ENCODE measurements around the gene AUTS2.
A peak's percentile ranks its signal among the peaks of the same experiment; 100 is the strongest.

The AUTS2 gene

GRCh38 chr7:70693686-70694433 lies 1095.6 kb downstream of the AUTS2 start:
- Histone ChIP-seq H3K4me3 (replicated peaks; ENCODE audit: insufficient read depth, low read length) (no peak overlapping the region; the same call in 1 of the 2 replicates), H3K27me3 (ENCODE audit: insufficient read depth, poor library complexity, severe bottlenecking) (peaks cover 28% of the 10 kb centered on the region), H3K27ac (replicated peaks) (no peak overlapping the region)
- DNase-seq (ENCODE audit: low read depth in 1 of 2, low spot score in 1 of 2) = no peak
- no peak for TF ChIP-seq SPI1 (IDR thresholded peaks at IDR 0.05; ENCODE audit: borderline replicate concordance, low read depth)
- no peak for TF ChIP-seq POLR2AphosphoS5 (IDR thresholded peaks at IDR 0.05; ENCODE audit: low read depth)
- no peak for TF ChIP-seq REST (IDR thresholded peaks at IDR 0.05; ENCODE audit: insufficient replicate concordance, low read depth)
- no peak for TF ChIP-seq CTCF (IDR thresholded peaks at IDR 0.05; ENCODE audit: insufficient read depth, low read length)
- no peak for TF ChIP-seq GABPA (IDR thresholded peaks at IDR 0.05; ENCODE audit: low read depth)

- no peak overlapping the region for H3K27ac ChIP-seq (replicated peaks)
- peak overlapping the region; percentile 20 for H3K4me3 ChIP-seq (replicated peaks; ENCODE audit: insufficient read depth, low read length)
- TF ChIP-seq GABPA (IDR thresholded peaks at IDR 0.05; ENCODE audit: low read depth) = no peak
- no peak for TF ChIP-seq POLR2AphosphoS5 (IDR thresholded peaks at IDR 0.05; ENCODE audit: low read depth)
- TF ChIP-seq CTCF (IDR thresholded peaks at IDR 0.05; ENCODE audit: insufficient read depth, low read length) = no peak
- no peak for TF ChIP-seq REST (IDR thresholded peaks at IDR 0.05; ENCODE audit: insufficient replicate concordance, low read depth)
- TF ChIP-seq SPI1 (IDR thresholded peaks at IDR 0.05; ENCODE audit: borderline replicate concordance, low read depth) = no peak
- peaks cover 28% of the 10 kb centered on the region for H3K27me3 ChIP-seq (ENCODE audit: insufficient read depth, poor library complexity, severe bottlenecking)
- DNase-seq (ENCODE audit: low read depth in 1 of 2, low spot score in 1 of 2) = no peak
These were observed 1096.2 kb downstream of the AUTS2 start for GRCh38 chr7:70694434-70694970.

GRCh38 chr7:70694971-70695794 lies 1096.9 kb downstream of the AUTS2 start:
- H3K27me3 ChIP-seq (ENCODE audit: insufficient read depth, poor library complexity, severe bottlenecking) = peaks cover 28% of the 10 kb centered on the region
- peak overlapping the region; percentile 20 for H3K4me3 ChIP-seq (replicated peaks; ENCODE audit: insufficient read depth, low read length)
- H3K27ac ChIP-seq (replicated peaks) = no peak overlapping the region
- TF ChIP-seq CTCF (IDR thresholded peaks at IDR 0.05; ENCODE audit: insufficient read depth, low read length) (no peak), REST (IDR thresholded peaks at IDR 0.05; ENCODE audit: insufficient replicate concordance, low read depth) (no peak), GABPA (IDR thresholded peaks at IDR 0.05; ENCODE audit: low read depth) (no peak), POLR2AphosphoS5 (IDR thresholded peaks at IDR 0.05; ENCODE audit: low read depth) (no peak), SPI1 (IDR thresholded peaks at IDR 0.05; ENCODE audit: borderline replicate concordance, low read depth) (no peak)
- no peak for DNase-seq (ENCODE audit: low read depth in 1 of 2, low spot score in 1 of 2)

Measured in HL-60 (cell line).